ENCODE measurements around the gene C11orf16.
"Not testable (repeated sequence)": the region's sequence is repeated elsewhere in the genome, so short reads cannot be mapped to it uniquely, and the experiment has no call there.

Gene C11orf16

GRCh38 chr11:8899119-8899753 is 33.5 kb downstream of the C11orf16 start:
- in situ Hi-C loops (cut with MboI; ENCODE audit: low sequenced_read_pairs) = no loop called here

DNA sequence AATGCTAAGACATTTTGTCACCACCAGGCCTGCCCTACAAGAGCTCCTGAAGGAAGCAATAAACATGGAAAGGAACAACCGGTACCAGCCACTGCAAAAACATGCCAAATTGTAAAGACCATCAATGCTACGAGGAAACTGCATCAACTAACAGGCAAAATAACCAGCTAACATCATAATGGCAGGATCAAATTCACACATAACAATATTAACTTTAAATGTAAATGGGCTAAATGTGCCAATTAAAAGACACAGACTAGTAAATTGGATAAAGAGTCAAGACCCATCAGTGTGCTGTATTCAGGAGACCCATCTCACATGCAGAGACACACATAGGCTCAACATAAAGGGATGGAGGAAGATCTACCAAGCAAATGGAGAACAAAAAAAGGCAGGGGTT is 41.6 kb downstream of the C11orf16 start:
- in situ Hi-C loops (cut with MboI; ENCODE audit: low sequenced_read_pairs) = not testable (repeated sequence)

- in situ Hi-C loops (cut with MboI; ENCODE audit: low sequenced_read_pairs) = no loop called here
Measured at GRCh38 chr11:8886322-8886721, 46.4 kb downstream of the C11orf16 start.

GRCh38 chr11:8881585-8881984 is 51.2 kb downstream of the C11orf16 start:
- in situ Hi-C loops (cut with MboI; ENCODE audit: low sequenced_read_pairs) = not testable (repeated sequence)

- in situ Hi-C loops (cut with MboI; ENCODE audit: low sequenced_read_pairs) = no loop called here
Measured at GRCh38 chr11:8878771-8879170, 54.0 kb downstream of the C11orf16 start.

- in situ Hi-C loops (cut with MboI; ENCODE audit: low sequenced_read_pairs) = no loop called here
Measured at GRCh38 chr11:8873741-8874405, 58.9 kb downstream of the C11orf16 start.

DNA sequence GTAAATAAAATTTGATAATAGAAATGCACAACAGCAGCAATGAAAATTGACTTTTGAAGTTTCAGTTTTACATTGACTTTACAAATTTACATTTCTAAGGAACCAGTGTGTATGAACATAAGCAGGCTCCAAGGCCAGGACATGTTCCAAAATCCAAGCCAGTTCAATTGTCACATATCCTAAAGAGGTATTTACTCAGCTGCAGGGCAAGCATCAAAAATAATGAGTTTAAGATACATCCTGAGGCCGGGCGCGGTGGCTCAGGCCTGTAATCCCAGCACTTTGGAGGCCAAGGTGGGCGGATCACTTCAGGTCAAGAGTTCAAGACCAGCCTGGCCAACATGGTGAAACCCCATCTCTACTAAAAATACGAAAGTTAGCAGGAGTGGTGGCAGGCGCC is 60.8 kb downstream of the C11orf16 start:
- in situ Hi-C loops (cut with MboI; ENCODE audit: low sequenced_read_pairs) = no loop called here

DNA sequence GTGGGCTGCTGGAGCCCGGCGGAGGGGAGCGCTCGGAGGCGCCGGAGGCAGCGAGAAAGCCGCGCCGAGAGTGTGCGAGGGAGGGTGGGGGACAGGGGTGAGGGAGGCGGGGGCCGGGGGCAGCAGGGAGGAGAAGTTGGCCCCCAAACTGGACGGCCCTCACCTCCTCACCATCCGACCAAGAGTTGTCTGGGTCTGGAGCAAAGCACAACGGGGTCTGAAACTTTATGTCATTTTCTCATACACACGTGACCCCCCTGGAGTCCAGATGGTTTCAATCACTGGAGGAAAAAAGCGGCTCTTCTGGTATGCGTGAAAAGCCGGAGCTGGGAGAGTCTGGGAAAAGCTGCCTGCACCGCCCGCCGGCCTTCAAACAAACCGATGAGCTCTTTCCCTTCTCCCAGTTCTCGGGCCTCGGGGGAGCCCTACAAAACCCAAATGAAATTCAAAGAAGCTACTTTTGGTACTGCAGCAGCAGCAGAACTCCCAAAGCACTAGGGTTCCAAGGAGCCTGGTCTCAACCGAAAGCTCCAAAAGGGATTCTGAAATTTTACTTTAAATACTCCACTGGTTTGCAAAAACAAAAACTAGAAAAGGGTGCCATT is 61.5 kb downstream of the C11orf16 start:
- in situ Hi-C loops (cut with MboI; ENCODE audit: low sequenced_read_pairs) = no loop called here

- in situ Hi-C loops (cut with MboI; ENCODE audit: low sequenced_read_pairs) = no loop called here
Measured at GRCh38 chr11:8870411-8871170, 62.2 kb downstream of the C11orf16 start.

Measured in HL-60/S4 treated with phorbol 12-myristate 13-acetate at 8.2 ng/mL for 4 days and 3 days (cell line).